ENCODE measurements around the gene DOCK2.

Gene DOCK2

DNA sequence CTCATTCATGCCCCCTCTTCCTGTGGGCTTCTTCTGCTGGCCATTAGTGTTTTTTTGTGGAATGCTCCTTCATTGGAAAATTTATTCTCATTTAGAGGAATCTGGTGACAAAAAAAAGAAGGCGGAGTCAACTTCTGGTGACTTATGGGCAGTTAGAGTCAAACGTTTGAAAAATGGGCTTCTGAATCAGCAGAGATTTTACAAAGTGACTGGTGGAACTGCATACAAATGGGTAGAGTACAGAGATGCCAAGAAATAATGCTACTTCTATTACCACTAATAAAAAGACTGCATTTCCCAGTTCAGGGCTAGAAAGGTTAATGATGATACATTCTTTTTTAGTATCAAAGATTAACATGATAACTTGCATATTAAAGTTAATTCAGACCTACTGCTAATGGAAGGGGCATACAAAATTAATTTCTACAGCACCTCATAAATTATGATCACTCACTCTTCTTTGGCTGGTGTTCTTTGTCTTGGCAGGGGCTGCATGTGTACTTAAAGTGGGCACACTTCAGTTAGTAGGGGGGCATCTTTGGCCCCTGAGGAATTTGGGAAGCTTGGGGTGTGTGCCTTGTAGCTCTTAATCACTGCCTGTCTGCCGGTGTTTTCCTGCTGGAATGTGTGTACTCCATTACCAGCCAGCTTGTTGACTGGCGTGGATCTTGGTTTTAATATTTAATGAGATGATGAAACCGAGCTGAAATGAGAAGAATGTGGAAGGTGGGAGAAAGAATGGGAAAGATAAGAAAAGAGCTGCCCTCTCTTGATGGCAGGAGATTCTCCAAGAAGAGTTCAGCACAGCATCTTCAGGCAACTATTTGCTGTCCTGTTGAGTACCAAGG is 148.9 kb downstream of the DOCK2 start:
- DNase-seq (ENCODE audit: extremely low read depth, low read depth): no peak
- TF ChIP-seq, protein P1, sequence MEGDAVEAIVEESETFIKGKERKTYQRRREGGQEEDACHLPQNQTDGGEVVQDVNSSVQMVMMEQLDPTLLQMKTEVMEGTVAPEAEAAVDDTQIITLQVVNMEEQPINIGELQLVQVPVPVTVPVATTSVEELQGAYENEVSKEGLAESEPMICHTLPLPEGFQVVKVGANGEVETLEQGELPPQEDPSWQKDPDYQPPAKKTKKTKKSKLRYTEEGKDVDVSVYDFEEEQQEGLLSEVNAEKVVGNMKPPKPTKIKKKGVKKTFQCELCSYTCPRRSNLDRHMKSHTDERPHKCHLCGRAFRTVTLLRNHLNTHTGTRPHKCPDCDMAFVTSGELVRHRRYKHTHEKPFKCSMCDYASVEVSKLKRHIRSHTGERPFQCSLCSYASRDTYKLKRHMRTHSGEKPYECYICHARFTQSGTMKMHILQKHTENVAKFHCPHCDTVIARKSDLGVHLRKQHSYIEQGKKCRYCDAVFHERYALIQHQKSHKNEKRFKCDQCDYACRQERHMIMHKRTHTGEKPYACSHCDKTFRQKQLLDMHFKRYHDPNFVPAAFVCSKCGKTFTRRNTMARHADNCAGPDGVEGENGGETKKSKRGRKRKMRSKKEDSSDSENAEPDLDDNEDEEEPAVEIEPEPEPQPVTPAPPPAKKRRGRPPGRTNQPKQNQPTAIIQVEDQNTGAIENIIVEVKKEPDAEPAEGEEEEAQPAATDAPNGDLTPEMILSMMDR (IDR thresholded peaks at IDR 0.05; ENCODE audit: low read depth, low read length, missing control alignments): no peak

DNA sequence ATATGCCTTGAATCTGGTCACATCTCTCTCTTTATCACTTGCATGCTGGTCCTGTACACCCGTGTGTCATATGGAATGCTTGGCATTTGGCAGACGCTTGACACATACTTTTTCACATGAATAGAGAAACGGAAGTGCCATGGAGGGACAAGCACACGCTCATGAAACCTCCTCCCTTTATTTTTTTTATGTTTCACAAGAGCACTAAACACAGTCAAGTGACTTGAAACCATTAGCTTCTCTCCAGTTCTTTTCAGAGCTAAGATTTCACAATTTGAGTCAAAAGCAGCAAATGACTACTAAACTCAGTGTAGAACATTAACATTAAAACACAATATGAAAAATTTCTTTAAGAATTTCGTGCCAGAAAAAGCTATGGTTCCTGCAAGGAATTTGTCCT is 151.1 kb downstream of the DOCK2 start:
- DNase-seq (ENCODE audit: extremely low read depth, low read depth): no peak
- TF ChIP-seq, protein P1 (IDR thresholded peaks at IDR 0.05; ENCODE audit: low read depth, low read length, missing control alignments): no peak
- no peak overlapping the region for H3K4me3 ChIP-seq (replicated peaks; ENCODE audit: low read depth, low read length)

More for the DNA sequence above, 148.9 kb downstream of the DOCK2 start:
- H3K4me3 ChIP-seq (replicated peaks; ENCODE audit: low read depth, low read length): no peak overlapping the region

DNA sequence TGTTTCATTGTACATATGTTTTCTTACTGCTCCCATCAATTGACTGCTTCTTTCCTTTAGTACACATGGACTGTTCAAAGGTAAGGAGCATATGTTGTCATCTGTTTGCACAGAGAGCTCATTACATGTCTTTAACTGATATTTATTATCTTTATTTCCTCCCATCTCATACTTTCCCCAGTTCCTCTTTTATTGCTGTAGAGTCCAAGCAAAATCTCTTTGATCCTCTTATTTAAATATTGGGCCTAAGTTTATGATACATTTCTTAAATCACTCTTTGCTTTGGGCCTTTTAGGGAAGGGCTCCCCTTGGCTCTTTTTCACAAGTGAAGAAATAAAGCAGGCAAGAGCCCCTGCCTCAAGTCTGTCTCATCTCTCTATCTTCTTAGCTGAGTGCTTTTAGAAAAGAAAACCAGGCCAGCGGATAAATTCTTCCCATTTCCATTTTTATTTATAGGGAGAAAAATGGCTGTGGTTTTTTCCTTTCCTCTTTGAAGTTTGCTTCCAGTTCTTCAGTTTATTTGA is 152.4 kb downstream of the DOCK2 start:
- TF ChIP-seq, protein P1 (IDR thresholded peaks at IDR 0.05; ENCODE audit: low read depth, low read length, missing control alignments): no peak
- no peak overlapping the region for H3K4me3 ChIP-seq (replicated peaks; ENCODE audit: low read depth, low read length)
- DNase-seq (ENCODE audit: extremely low read depth, low read depth): no peak

DNA sequence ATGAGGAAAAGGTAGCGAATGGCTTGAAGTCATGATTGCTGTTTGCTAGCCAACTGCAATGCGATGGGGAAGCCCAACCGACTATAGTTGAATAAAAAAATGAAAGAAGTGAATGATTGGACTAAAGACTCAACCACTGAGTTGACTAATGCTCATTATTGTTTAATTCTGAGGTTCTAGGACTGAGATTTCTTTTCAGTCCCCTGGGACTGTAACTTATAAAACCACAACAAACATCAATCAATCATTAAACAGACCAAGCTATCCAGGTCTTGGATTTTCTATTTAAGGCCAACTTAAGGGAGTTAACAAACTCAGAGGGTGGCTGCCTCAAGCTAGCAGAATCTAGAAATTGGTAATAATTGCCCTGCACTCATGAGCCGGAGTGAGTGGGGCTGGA is 154.2 kb downstream of the DOCK2 start:
- TF ChIP-seq, protein P1 (IDR thresholded peaks at IDR 0.05; ENCODE audit: low read depth, low read length, missing control alignments): no peak
- no peak for DNase-seq (ENCODE audit: extremely low read depth, low read depth)
- no peak overlapping the region for H3K4me3 ChIP-seq (replicated peaks; ENCODE audit: low read depth, low read length)

DNA sequence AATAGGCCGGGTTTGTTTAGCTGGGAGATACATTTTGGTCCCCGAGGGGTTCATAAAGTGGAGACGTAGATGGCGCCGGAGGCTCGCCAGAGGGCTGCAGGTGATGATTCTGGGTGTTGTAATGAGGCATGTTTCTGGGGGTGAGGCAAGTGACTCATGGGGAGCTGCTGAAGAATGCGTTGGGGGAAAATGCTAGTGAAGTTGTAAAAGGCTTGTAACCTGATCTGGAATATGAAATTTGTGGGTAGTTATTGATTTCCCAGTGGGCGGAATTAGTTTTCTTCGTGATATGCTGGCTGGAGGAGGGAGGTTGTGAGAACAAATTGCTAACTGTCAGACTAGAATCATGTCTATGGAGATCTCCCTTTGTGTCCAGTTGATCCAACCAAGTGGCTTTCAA is 158.3 kb downstream of the DOCK2 start:
- TF ChIP-seq, protein P1 (IDR thresholded peaks at IDR 0.05; ENCODE audit: low read depth, low read length, missing control alignments): no peak
- no peak overlapping the region for H3K4me3 ChIP-seq (replicated peaks; ENCODE audit: low read depth, low read length)
- DNase-seq (ENCODE audit: extremely low read depth, low read depth): no peak

DNA sequence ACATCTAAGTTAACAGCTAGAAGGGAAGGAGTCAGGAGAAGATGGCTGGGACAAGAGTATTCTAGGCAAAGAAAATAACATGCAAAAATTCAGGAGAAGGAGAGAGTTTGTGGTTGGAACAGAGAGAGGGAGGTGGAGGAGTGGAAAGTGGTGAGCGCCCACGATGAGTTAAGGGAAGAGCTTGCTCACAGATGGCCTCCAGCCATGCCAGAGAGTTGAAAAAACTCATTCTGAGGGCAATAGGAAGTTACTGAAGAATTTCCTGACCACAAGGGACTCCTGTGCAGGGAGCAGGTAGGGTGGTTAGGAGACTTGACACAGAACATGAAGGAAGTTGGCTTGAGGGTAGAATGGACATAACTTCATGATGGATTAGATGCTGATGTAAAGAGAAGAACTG is 159.7 kb downstream of the DOCK2 start:
- DNase-seq (ENCODE audit: extremely low read depth, low read depth): no peak
- TF ChIP-seq, protein P1 (IDR thresholded peaks at IDR 0.05; ENCODE audit: low read depth, low read length, missing control alignments): no peak
- no peak overlapping the region for H3K4me3 ChIP-seq (replicated peaks; ENCODE audit: low read depth, low read length)

All from HFF-Myc (cell line).